Measurements from ENCODE around the gene CKM. TPM values are rescaled to one million over a fixed set of nuclear protein-coding genes. Genes with fewer than 3 reads are reported as not detected.

The CKM gene
- total RNA-seq, 1 experiment from 2014 or later: not detected

DNA sequence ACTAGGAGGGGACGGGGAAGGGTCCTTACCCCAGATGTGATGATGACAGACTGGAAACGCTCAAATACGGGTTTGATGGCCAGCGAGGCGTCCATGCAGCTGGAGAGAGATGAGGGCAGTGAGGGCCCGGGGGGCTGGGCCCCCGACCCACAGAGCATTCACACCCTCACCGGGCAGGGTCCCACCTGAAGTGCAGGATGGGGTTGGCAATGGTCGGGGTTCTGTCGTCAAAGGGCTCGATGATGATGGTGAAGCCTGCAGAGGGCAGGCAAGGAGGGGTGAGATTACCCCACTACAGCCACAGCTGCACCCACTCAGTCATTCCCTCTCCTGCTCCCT lies 34.7 kb upstream of the CKM start:
- H3K36me3 Mint-ChIP-seq (ENCODE audit: insufficient read depth, unreplicated experiment): peaks cover 74% of the 10 kb centered on the region
- H3K4me3 Mint-ChIP-seq (ENCODE audit: unreplicated experiment): no peak overlapping the region
- H3K36me3 ChIP-seq (ENCODE audit: control insufficient read depth, insufficient read depth, low read length): peaks cover 1% of the 10 kb centered on the region

DNA sequence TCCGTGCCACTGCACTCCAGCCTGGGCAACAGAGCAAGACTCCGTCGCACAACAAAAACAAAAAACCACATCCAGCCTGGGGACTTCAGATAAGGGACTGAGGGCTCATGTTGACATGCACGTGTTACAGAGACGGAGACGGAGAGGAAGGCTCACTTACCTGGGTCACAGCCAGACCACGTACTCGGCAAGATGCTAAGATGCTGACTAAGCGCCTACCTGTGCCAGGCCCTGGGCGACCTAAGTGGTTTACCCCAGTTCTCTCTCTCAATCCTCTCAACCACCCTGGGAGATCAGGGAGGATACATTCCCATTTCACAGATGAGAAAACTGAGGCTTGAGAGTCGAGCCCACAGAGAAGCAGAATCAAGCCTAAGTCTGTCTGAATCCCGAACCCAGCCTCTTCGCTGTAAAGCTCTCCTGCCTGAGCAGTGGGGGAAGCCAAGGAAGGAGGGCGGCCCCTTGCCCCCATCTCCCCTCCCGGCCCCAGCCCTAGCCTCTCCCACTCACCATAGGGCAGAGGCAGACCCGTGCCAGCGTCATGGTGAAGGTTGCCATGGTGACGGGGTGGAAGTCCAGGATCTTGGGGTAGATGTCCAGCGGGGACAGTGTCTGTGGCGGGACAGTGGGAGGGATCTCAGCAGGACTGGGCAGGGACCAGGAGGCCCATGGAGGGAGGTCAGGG lies 34.2 kb upstream of the CKM start:
- Mint-ChIP-seq H3K27ac (ENCODE audit: unreplicated experiment) (no peak overlapping the region), H3K4me3 (ENCODE audit: unreplicated experiment) (no peak overlapping the region), H3K9me3 (ENCODE audit: unreplicated experiment) (no peaks in the 10 kb centered on the region), H3K27me3 (ENCODE audit: insufficient read depth, unreplicated experiment) (no peaks in the 10 kb centered on the region), H3K36me3 (ENCODE audit: insufficient read depth, unreplicated experiment) (peaks cover 74% of the 10 kb centered on the region), H3K4me1 (ENCODE audit: low read depth, unreplicated experiment) (no peaks in the 10 kb centered on the region)
- intact Hi-C loops (cut with micrococcal nuclease; ENCODE audit: unreplicated experiment): no loop called here
- no peaks in the 10 kb centered on the region for H3K27me3 ChIP-seq (replicated peaks; ENCODE audit: control insufficient read depth, insufficient read depth, low read length)
- no TSS peak for BruUV-seq (replicated peaks)
- POLR2A ChIA-PET: no interaction called here
- H3K4me3 ChIP-seq (ENCODE audit: low read depth, low read length): no peak overlapping the region
- TF ChIP-seq, protein P1, sequence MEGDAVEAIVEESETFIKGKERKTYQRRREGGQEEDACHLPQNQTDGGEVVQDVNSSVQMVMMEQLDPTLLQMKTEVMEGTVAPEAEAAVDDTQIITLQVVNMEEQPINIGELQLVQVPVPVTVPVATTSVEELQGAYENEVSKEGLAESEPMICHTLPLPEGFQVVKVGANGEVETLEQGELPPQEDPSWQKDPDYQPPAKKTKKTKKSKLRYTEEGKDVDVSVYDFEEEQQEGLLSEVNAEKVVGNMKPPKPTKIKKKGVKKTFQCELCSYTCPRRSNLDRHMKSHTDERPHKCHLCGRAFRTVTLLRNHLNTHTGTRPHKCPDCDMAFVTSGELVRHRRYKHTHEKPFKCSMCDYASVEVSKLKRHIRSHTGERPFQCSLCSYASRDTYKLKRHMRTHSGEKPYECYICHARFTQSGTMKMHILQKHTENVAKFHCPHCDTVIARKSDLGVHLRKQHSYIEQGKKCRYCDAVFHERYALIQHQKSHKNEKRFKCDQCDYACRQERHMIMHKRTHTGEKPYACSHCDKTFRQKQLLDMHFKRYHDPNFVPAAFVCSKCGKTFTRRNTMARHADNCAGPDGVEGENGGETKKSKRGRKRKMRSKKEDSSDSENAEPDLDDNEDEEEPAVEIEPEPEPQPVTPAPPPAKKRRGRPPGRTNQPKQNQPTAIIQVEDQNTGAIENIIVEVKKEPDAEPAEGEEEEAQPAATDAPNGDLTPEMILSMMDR (IDR thresholded peaks at IDR 0.05; ENCODE audit: insufficient read depth in 1 of 2, low read depth in 1 of 2, low read length in 1 of 2, severe bottlenecking in 1 of 2, unreplicated experiment in 1 of 2): no peak
- no peaks in the 10 kb centered on the region for H3K9me3 ChIP-seq
- peaks cover 1% of the 10 kb centered on the region for H3K36me3 ChIP-seq (ENCODE audit: control insufficient read depth, insufficient read depth, low read length)
- no peak for DNase-seq
- CTCF ChIA-PET: no interaction called here
- no peaks in the 10 kb centered on the region for H3K4me1 ChIP-seq

More for the DNA sequence above, 34.7 kb upstream of the CKM start:
- Histone ChIP-seq H3K27me3 (replicated peaks; ENCODE audit: control insufficient read depth, insufficient read depth, low read length) (no peaks in the 10 kb centered on the region), H3K4me1 (no peaks in the 10 kb centered on the region), H3K9me3 (no peaks in the 10 kb centered on the region), H3K4me3 (ENCODE audit: low read depth, low read length) (no peak overlapping the region)
- Mint-ChIP-seq H3K4me1 (ENCODE audit: low read depth, unreplicated experiment) (no peaks in the 10 kb centered on the region), H3K9me3 (ENCODE audit: unreplicated experiment) (no peaks in the 10 kb centered on the region), H3K27ac (ENCODE audit: unreplicated experiment) (peak overlapping the region; percentile 22), H3K27me3 (ENCODE audit: insufficient read depth, unreplicated experiment) (no peaks in the 10 kb centered on the region)
- ChIA-PET CTCF (no interaction called here), POLR2A (no interaction called here)
- intact Hi-C loops (cut with micrococcal nuclease; ENCODE audit: unreplicated experiment): no loop called here
- BruUV-seq (replicated peaks): no TSS peak
- DNase-seq: no peak
- TF ChIP-seq, protein P1 (IDR thresholded peaks at IDR 0.05; ENCODE audit: insufficient read depth in 1 of 2, low read depth in 1 of 2, low read length in 1 of 2, severe bottlenecking in 1 of 2, unreplicated experiment in 1 of 2): no peak

DNA sequence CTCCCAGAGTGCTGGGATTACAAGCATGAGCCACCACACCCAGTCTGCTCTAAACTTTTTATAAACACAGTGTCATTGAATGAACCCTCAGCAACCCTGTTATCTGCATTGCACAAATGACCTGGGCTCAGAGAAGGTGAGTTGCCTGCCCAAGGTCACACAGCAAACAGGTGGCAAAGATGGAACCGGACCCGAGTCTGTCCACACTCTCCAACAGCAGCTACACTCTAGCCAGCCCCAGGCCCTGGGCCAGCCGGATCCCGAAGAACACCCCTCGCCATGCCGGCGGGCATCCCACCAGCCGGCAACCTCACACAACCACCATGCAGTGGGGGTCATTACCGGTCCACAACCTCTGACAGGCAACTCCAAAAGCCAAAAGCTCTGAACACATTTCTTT lies 33.2 kb upstream of the CKM start:
- no peaks in the 10 kb centered on the region for H3K27me3 Mint-ChIP-seq (ENCODE audit: insufficient read depth, unreplicated experiment)
- DNase-seq: no peak
- H3K9me3 Mint-ChIP-seq (ENCODE audit: unreplicated experiment): no peaks in the 10 kb centered on the region
- no peaks in the 10 kb centered on the region for H3K9me3 ChIP-seq
- H3K36me3 Mint-ChIP-seq (ENCODE audit: insufficient read depth, unreplicated experiment): peaks cover 75% of the 10 kb centered on the region
- H3K4me3 ChIP-seq (ENCODE audit: low read depth, low read length): no peak overlapping the region
- POLR2A ChIA-PET: interaction anchor here (0.6 kb wide), 1 partner anchor 34 kb away, joined by 3 read pairs; no protein-coding TSS in a partner anchor
- no peaks in the 10 kb centered on the region for H3K4me1 ChIP-seq
- no peaks in the 10 kb centered on the region for H3K27me3 ChIP-seq (replicated peaks; ENCODE audit: control insufficient read depth, insufficient read depth, low read length)
- no peak overlapping the region for H3K4me3 Mint-ChIP-seq (ENCODE audit: unreplicated experiment)
- H3K4me1 Mint-ChIP-seq (ENCODE audit: low read depth, unreplicated experiment): no peaks in the 10 kb centered on the region
- CTCF ChIA-PET: no interaction called here
- BruUV-seq (replicated peaks): no TSS peak
- TF ChIP-seq, protein P1 (IDR thresholded peaks at IDR 0.05; ENCODE audit: insufficient read depth in 1 of 2, low read depth in 1 of 2, low read length in 1 of 2, severe bottlenecking in 1 of 2, unreplicated experiment in 1 of 2): no peak
- no peak overlapping the region for H3K27ac Mint-ChIP-seq (ENCODE audit: unreplicated experiment)
- peaks cover 1% of the 10 kb centered on the region for H3K36me3 ChIP-seq (ENCODE audit: control insufficient read depth, insufficient read depth, low read length)
- intact Hi-C loops (cut with micrococcal nuclease; ENCODE audit: unreplicated experiment): no loop called here
